ENCODE data around the gene RGCC. TPM values are rescaled to one million over a fixed set of nuclear protein-coding genes. Genes with fewer than 3 reads are reported as not detected.

Gene RGCC
- total RNA-seq, 2 experiments from 2014 or later: 23.8 to 23.9 TPM

GRCh38 chr13:41491436-41491835, 34.1 kb downstream of the RGCC start:
- POLR2A ChIA-PET: interaction anchor here (1.1 to 3.9 kb wide), 2 partner anchors 27 to 32 kb away, joined by 9 to 21 read pairs; no protein-coding TSS in a partner anchor

DNA sequence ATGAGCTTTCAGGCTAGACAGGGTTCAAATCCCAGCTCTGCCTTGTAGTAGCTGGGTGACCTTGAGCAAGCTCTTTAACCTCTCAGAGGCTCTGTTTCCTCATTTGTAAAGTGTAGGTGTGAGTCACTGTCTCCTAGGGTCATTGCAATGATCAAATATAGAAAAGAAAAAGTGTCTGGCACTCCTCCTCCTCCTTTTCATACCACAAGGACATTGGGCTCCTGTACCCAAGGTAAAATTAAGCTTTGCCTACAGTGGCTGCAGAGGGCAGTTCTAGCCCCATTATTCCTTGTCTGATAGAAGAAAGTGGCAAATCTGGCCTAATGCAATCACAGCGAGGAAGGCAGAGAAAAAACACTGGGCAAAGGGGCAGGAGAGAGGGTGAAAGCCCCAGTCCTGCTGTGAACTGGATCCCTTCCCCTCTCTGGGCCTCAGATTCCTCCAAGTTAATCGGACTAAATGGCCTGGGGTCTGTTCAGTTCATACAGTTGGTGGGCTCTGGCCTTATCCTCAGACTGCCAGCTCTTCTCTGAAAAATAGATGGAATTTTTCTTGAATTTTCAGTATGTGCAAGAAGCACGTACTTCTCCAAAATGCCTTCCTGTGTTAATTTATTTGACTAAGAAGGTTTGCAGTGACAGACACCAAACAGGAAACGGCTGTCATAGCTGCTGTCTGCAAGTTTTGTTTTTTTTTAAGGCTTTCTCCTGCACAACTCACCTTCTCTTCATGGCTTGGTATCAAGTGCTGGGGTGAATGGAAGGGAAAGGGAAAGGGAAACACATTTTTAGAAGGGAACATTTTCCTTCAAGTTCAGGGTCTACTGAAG, 35.3 kb downstream of the RGCC start:
- no peaks in the 10 kb centered on the region for H3K9me3 Mint-ChIP-seq (ENCODE audit: insufficient read depth)
- peaks cover 6% of the 10 kb centered on the region for H3K36me3 Mint-ChIP-seq (ENCODE audit: low read depth)
- ChIA-PET POLR2A (interaction anchor here (0.7 to 3.9 kb wide), 4 partner anchors 13 to 35 kb away, joined by 3 to 21 read pairs (median 8); partner anchors contain the start of gene RGCC), CTCF (interaction anchor here (0.7 to 4.1 kb wide), 8 partner anchors 21 to 173 kb away, joined by 3 to 37 read pairs (median 4); no protein-coding TSS in a partner anchor)
- no peaks in the 10 kb centered on the region for H3K27me3 Mint-ChIP-seq (ENCODE audit: low read depth)
- peaks cover 60% of the 10 kb centered on the region for H3K4me1 Mint-ChIP-seq (ENCODE audit: low read depth)
- H3K27ac Mint-ChIP-seq: peak overlapping the region; percentile 96
- DNase-seq: peak; percentile 44
- peak overlapping the region; percentile 34 for H3K4me3 Mint-ChIP-seq
- peak; percentile 74 for ATAC-seq

More at GRCh38 chr13:41491436-41491835, 34.1 kb downstream of the RGCC start:
- no peak for DNase-seq
- CTCF ChIA-PET: interaction anchor here (1.8 to 4.1 kb wide), 2 partner anchors 27 to 32 kb away, joined by 20 to 37 read pairs; no protein-coding TSS in a partner anchor
- Mint-ChIP-seq H3K27me3 (ENCODE audit: low read depth) (no peaks in the 10 kb centered on the region), H3K27ac (peak overlapping the region; percentile 96), H3K36me3 (ENCODE audit: low read depth) (peaks cover 6% of the 10 kb centered on the region), H3K4me1 (ENCODE audit: low read depth) (peaks cover 55% of the 10 kb centered on the region), H3K4me3 (no peak overlapping the region), H3K9me3 (ENCODE audit: insufficient read depth) (peaks cover under 1% of the 10 kb centered on the region)
- ATAC-seq: no peak

- CTCF ChIA-PET: interaction anchor here (4.1 to 10.0 kb wide), 2 partner anchors 35 kb away, joined by 37 to 59 read pairs; no protein-coding TSS in a partner anchor
- no peaks in the 10 kb centered on the region for H3K9me3 Mint-ChIP-seq (ENCODE audit: insufficient read depth)
- peak overlapping the region; percentile 96 for H3K27ac Mint-ChIP-seq
- no peak overlapping the region for H3K4me3 Mint-ChIP-seq
- ATAC-seq (no peak), DNase-seq (peak; percentile 18)
- H3K27me3 Mint-ChIP-seq (ENCODE audit: low read depth): no peaks in the 10 kb centered on the region
- POLR2A ChIA-PET: interaction anchor here (0.9 kb wide), 1 partner anchor 36 kb away, joined by 4 read pairs; the partner anchor contains the start of gene RGCC
- peaks cover 6% of the 10 kb centered on the region for H3K36me3 Mint-ChIP-seq (ENCODE audit: low read depth)
- H3K4me1 Mint-ChIP-seq (ENCODE audit: low read depth): peaks cover 52% of the 10 kb centered on the region
Measured at GRCh38 chr13:41494202-41494601, 36.9 kb downstream of the RGCC start.

GRCh38 chr13:41495044-41495443, 37.7 kb downstream of the RGCC start:
- CTCF ChIA-PET: interaction anchor here (10.0 kb wide), 1 partner anchor 36 kb away, joined by 59 read pairs; no protein-coding TSS in a partner anchor
- Mint-ChIP-seq H3K4me3 (no peak overlapping the region), H3K27me3 (ENCODE audit: low read depth) (no peaks in the 10 kb centered on the region), H3K9me3 (ENCODE audit: insufficient read depth) (no peaks in the 10 kb centered on the region), H3K36me3 (ENCODE audit: low read depth) (peaks cover 6% of the 10 kb centered on the region), H3K27ac (no peak overlapping the region), H3K4me1 (ENCODE audit: low read depth) (peaks cover 54% of the 10 kb centered on the region)
- POLR2A ChIA-PET: interaction anchor here (0.6 to 0.9 kb wide), 2 partner anchors 37 to 52 kb away, joined by 3 to 4 read pairs; partner anchors contain the start of gene RGCC
- peak; percentile 15 for DNase-seq
- no peak for ATAC-seq

DNA sequence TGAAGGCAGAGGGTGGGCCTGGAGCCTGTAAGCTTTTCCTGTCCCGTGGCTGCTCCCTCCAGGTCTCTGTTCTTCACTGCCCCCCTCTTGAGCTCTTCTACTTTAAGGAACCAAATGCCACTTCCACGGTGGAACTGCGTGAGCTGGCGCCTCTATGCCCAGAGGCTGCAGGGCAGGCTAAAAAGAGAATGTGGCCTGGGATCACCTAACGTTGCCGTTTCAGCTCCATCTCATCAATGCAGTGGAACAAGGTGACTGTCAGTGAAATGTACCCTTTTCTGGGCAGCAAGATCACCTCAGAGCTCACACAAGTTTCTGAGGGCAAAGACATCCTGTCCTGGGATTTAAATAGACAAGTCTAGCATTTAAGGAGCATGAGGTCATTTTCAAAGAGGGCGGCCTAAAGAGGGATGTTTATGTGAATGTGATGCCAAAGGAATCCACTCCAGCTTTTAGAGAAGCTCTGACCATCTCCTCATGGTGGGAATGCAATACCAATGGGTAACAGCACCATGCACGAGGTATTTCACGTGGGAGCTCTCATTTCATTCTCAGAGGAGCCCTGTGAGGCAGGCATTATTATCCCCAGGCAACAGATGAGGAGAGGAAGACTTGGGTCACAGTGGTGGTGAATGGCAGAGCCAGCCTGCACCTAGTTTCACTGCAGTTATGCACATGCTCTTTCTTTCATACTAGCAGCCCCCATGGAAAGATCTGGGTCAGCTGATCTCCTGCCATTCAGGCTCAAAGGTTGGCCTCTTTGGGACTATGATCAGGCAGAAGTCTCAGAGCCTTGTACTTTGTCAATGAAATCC, 39.3 kb downstream of the RGCC start:
- Mint-ChIP-seq H3K27me3 (ENCODE audit: low read depth) (no peaks in the 10 kb centered on the region), H3K27ac (no peak overlapping the region), H3K4me3 (no peak overlapping the region), H3K36me3 (ENCODE audit: low read depth) (peaks cover 10% of the 10 kb centered on the region), H3K9me3 (ENCODE audit: insufficient read depth) (no peaks in the 10 kb centered on the region), H3K4me1 (ENCODE audit: low read depth) (peaks cover 60% of the 10 kb centered on the region)
- DNase-seq (peak; percentile 18), ATAC-seq (no peak)
- POLR2A ChIA-PET: interaction anchor here (0.5 kb wide), 1 partner anchor 11 kb away, joined by 3 read pairs; no protein-coding TSS in a partner anchor
- CTCF ChIA-PET: interaction anchor here (1.2 to 10.0 kb wide), 2 partner anchors 8 to 37 kb away, joined by 3 to 59 read pairs; no protein-coding TSS in a partner anchor

GRCh38 chr13:41497436-41497835, 40.1 kb downstream of the RGCC start:
- H3K4me3 Mint-ChIP-seq: no peak overlapping the region
- no peak overlapping the region for H3K27ac Mint-ChIP-seq
- ATAC-seq: no peak
- POLR2A ChIA-PET: no interaction called here
- peak; percentile 17 for DNase-seq
- no peaks in the 10 kb centered on the region for H3K27me3 Mint-ChIP-seq (ENCODE audit: low read depth)
- peaks cover 6% of the 10 kb centered on the region for H3K36me3 Mint-ChIP-seq (ENCODE audit: low read depth)
- CTCF ChIA-PET: interaction anchor here (1.2 to 10.0 kb wide), 2 partner anchors 9 to 38 kb away, joined by 3 to 59 read pairs; no protein-coding TSS in a partner anchor
- H3K4me1 Mint-ChIP-seq (ENCODE audit: low read depth): peaks cover 59% of the 10 kb centered on the region
- no peaks in the 10 kb centered on the region for H3K9me3 Mint-ChIP-seq (ENCODE audit: insufficient read depth)

GRCh38 chr13:41499452-41499851, 42.1 kb downstream of the RGCC start:
- Mint-ChIP-seq H3K36me3 (ENCODE audit: low read depth) (peaks cover 5% of the 10 kb centered on the region), H3K9me3 (ENCODE audit: insufficient read depth) (no peaks in the 10 kb centered on the region), H3K4me3 (no peak overlapping the region), H3K27ac (peak overlapping the region; percentile 33), H3K27me3 (ENCODE audit: low read depth) (no peaks in the 10 kb centered on the region), H3K4me1 (ENCODE audit: low read depth) (peaks cover 43% of the 10 kb centered on the region)
- POLR2A ChIA-PET: no interaction called here
- CTCF ChIA-PET: interaction anchor here (1.0 to 10.0 kb wide), 2 partner anchors 12 to 40 kb away, joined by 3 to 59 read pairs; no protein-coding TSS in a partner anchor
- ATAC-seq (no peak), DNase-seq (no peak)

- CTCF ChIA-PET: interaction anchor here (1.0 to 10.0 kb wide), 3 partner anchors 11 to 41 kb away, joined by 3 to 59 read pairs (median 3); no protein-coding TSS in a partner anchor
- H3K4me3 Mint-ChIP-seq: no peak overlapping the region
- H3K9me3 Mint-ChIP-seq (ENCODE audit: insufficient read depth): no peaks in the 10 kb centered on the region
- POLR2A ChIA-PET: interaction anchor here (1.0 kb wide), 1 partner anchor 42 kb away, joined by 3 read pairs; no protein-coding TSS in a partner anchor
- no peaks in the 10 kb centered on the region for H3K27me3 Mint-ChIP-seq (ENCODE audit: low read depth)
- peaks cover 39% of the 10 kb centered on the region for H3K4me1 Mint-ChIP-seq (ENCODE audit: low read depth)
- peak overlapping the region; percentile 67 for H3K27ac Mint-ChIP-seq
- peak; percentile 61 for DNase-seq
- peak; percentile 86 for ATAC-seq
- H3K36me3 Mint-ChIP-seq (ENCODE audit: low read depth): peaks cover 5% of the 10 kb centered on the region
Measured at GRCh38 chr13:41500511-41500910, 43.2 kb downstream of the RGCC start.

DNA sequence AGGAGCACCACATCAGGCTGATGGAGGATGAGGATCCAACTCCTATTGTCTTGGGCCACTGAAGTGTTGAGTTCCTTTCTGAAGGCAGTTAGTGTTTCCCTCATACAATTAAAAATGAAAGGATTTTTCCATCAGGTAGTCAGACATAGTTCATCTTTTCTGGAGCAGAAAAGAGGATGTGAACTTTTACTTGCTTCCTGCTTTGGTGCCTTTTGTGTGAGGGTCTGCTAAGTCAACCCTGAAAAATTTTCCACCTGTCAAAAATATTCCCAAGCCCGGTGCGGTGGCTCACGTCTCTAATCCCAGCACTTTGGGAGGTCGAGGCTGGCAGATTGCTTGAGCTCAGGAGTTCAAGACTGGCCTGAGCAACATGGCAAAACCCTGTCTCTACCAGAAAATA, 43.9 kb downstream of the RGCC start:
- ATAC-seq: no peak
- no peaks in the 10 kb centered on the region for H3K27me3 Mint-ChIP-seq (ENCODE audit: low read depth)
- peaks cover 34% of the 10 kb centered on the region for H3K4me1 Mint-ChIP-seq (ENCODE audit: low read depth)
- H3K27ac Mint-ChIP-seq: peak overlapping the region; percentile 39
- DNase-seq: no peak
- ChIA-PET POLR2A (interaction anchor here (1.0 kb wide), 1 partner anchor 42 kb away, joined by 3 read pairs; no protein-coding TSS in a partner anchor), CTCF (interaction anchor here (10.0 kb wide), 1 partner anchor 42 kb away, joined by 59 read pairs; no protein-coding TSS in a partner anchor)
- H3K36me3 Mint-ChIP-seq (ENCODE audit: low read depth): peaks cover 5% of the 10 kb centered on the region
- no peaks in the 10 kb centered on the region for H3K9me3 Mint-ChIP-seq (ENCODE audit: insufficient read depth)
- no peak overlapping the region for H3K4me3 Mint-ChIP-seq

GRCh38 chr13:41502031-41502430, 44.7 kb downstream of the RGCC start:
- Mint-ChIP-seq H3K27me3 (ENCODE audit: low read depth) (no peaks in the 10 kb centered on the region), H3K27ac (peak overlapping the region; percentile 17)
- POLR2A ChIA-PET: no interaction called here

DNA sequence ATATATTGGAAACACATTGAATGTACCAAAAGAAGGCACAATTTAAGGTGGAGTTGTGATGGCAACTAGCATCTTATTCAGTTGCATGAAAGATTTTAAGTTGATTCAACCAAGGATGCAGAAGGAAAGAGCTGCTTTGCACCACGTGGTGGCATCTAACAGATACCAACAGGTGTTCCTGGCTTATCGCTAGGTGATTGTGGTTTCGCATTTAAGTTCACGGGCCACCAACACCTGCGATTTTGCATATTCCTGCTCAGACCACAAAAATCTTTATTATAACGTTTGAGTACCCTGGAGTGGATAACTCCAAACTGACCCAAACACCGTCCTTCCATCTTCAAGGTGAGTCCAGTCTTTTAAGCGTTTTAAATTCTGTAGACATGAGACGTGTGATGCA, 45.3 kb downstream of the RGCC start:
- Mint-ChIP-seq H3K27ac (no peak overlapping the region), H3K9me3 (ENCODE audit: insufficient read depth) (no peaks in the 10 kb centered on the region), H3K4me1 (ENCODE audit: low read depth) (peaks cover 28% of the 10 kb centered on the region), H3K36me3 (ENCODE audit: low read depth) (peaks cover 5% of the 10 kb centered on the region), H3K4me3 (no peak overlapping the region), H3K27me3 (ENCODE audit: low read depth) (no peaks in the 10 kb centered on the region)
- DNase-seq (no peak), ATAC-seq (no peak)
- POLR2A ChIA-PET: no interaction called here
- CTCF ChIA-PET: interaction anchor here (10.0 kb wide), 1 partner anchor 43 kb away, joined by 59 read pairs; no protein-coding TSS in a partner anchor

More at GRCh38 chr13:41502031-41502430, 44.7 kb downstream of the RGCC start:
- Mint-ChIP-seq H3K9me3 (ENCODE audit: insufficient read depth) (no peaks in the 10 kb centered on the region), H3K4me3 (no peak overlapping the region), H3K36me3 (ENCODE audit: low read depth) (peaks cover 5% of the 10 kb centered on the region), H3K4me1 (ENCODE audit: low read depth) (peaks cover 29% of the 10 kb centered on the region)
- CTCF ChIA-PET: interaction anchor here (10.0 kb wide), 1 partner anchor 43 kb away, joined by 59 read pairs; no protein-coding TSS in a partner anchor
- DNase-seq (no peak), ATAC-seq (no peak)
